GM21576 (cell line): ENCODE measurements around the gene MAPKAP1.
"Not testable (repeated sequence)": the region's sequence is repeated elsewhere in the genome, so short reads cannot be mapped to it uniquely, and the experiment has no call there.

ENCODE experiments used
- ATAC-seq: cut with Tn5 transposase; IDR thresholded peaks from one replicate; pipeline ENCODE4 v1.9.1; 2021; ENCODE audit warnings: mild to moderate bottlenecking, moderate library complexity; ENCODE audit not compliant: unreplicated experiment

Gene MAPKAP1

GRCh38 chr9:125732562-125732961 lies 25.6 kb upstream of the MAPKAP1 start:
- ATAC-seq = no peak

DNA sequence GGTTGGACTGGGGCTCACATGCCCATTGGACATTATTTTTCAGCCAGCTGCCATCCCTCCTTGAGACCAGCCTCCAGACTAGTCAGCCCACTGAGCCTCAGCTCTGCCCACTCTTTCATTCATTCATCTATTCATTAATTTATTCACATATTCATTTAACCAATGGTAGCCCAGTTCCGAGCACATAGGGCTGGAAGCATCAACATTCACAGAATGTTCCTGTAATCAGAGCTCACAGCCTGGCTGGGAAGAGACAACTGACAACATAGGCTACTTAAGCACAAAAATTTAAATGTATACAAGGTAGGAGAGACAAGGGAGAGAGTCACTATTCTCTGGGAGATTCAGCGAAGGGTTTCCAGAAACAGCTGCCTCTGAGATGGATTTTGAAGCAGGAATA lies 23.2 kb upstream of the MAPKAP1 start:
- no peak for ATAC-seq

DNA sequence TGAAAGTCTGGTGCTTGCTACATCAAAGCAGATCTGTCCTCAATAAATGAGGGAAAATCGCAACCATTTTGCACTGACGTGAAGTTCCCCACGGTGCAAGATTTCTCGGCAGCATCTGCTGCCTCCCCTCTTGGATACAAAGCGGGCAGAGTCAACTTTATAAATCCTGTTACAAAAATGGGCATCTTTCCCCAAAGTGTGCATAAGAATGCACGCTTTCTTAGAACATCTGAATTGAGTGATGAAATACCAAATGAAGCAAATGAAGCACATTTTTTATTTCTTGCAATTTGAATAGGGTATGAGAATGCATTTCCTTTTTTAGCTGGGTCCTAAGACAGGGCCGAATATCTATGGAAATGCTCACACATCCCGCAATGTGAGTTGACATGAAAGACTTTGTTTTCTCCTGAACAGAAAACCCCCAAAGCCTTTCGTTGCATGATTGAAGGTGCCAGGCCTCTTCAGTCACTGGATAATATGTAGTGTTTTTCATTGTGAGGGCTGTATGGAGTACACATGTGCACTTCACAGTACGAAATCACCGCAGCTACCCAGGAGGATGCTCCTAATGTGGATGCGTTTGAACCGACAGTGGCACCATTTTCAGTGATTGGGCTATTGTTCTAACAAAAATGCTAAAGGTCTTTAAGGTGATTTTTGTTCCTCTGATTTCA lies 19.6 kb upstream of the MAPKAP1 start:
- no peak for ATAC-seq

GRCh38 chr9:125707472-125707804 lies 430 bp upstream of the MAPKAP1 start:
- ATAC-seq = no peak

GRCh38 chr9:125705893-125706292 lies 1.1 kb downstream of the MAPKAP1 start:
- ATAC-seq = no peak

DNA sequence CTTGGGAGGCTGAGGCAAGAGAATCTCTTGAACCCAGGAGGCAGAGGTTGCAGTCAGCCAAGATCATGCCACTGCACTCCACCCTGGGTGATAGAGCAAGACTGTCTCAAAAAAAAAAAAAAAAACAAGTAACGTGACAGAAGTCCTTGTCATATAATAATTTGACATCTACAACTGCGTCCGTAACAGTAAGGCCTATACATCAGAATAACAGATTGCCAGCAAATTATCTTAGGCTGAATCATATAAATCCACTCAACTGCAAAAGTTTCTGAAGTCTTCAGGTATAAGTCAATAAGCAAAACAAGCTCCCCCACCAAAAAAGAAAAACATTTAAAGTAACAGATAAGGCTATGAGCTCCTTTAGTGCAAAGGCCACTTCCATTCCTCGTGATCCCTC lies 3.3 kb downstream of the MAPKAP1 start:
- no peak for ATAC-seq

GRCh38 chr9:125701351-125701750 lies 5.7 kb downstream of the MAPKAP1 start:
- peak; percentile 41 for ATAC-seq

GRCh38 chr9:125700791-125701190 lies 6.2 kb downstream of the MAPKAP1 start:
- peak; percentile 62 for ATAC-seq

DNA sequence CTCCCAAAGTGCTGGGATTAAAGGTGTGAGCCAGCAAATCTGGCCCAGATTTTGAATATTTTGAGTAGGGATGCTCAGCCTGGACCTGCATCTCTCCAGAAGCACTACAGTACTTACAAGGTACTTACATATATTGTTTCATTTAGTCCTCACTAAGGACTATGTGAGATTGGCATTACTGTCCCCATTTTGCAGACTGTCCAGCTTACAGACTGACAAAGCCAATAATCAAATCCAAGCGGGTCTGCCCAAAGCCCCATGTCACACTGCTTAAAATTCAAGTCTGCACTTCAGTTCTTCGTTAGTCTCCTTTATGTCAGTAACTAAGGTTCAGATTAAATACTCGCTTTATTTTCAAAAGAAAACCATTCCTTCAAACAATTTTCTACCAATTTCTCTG lies 7.1 kb downstream of the MAPKAP1 start:
- ATAC-seq = no peak

- ATAC-seq = no peak
Measured at GRCh38 chr9:125696106-125696647, 10.8 kb downstream of the MAPKAP1 start.

DNA sequence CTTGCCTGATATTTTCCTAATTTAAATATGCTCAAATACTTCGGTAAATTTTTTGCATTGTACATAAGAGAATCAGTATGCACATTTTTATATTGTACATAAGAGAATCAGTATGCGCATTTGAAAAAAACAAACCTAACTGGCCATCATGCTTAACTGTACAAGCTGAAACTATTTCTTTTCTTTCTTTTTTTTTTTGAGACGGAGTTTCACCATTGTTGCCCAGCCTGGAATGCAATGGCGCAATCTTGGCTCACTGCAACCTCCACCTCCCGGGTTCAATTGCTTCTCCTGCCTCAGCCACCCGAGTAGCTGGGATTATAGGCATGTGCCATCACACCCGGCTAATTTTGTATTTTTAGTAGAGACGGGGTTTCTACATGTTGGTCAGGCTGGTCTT lies 11.5 kb downstream of the MAPKAP1 start:
- ATAC-seq = not testable (repeated sequence)

DNA sequence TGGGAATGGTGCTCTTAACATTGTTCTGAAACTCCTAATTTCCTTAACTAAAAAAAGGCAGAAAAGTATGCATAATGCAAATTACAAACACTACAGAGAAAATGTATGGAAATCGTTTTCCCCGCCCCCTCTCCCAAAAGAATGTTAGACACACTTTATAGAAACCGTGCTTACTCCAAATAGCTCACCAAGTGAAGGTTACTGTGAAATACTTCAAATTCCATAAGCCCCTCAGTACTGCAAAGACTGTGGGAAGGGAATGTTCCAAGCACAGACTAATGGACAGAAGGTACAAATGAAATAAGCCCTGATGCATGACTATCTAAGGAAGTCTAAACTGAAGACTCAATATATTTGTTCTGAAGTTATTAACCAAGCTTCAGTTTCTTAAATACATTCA lies 12.5 kb downstream of the MAPKAP1 start:
- no peak for ATAC-seq

GRCh38 chr9:125693492-125693891 lies 13.5 kb downstream of the MAPKAP1 start:
- not testable (repeated sequence) for ATAC-seq

DNA sequence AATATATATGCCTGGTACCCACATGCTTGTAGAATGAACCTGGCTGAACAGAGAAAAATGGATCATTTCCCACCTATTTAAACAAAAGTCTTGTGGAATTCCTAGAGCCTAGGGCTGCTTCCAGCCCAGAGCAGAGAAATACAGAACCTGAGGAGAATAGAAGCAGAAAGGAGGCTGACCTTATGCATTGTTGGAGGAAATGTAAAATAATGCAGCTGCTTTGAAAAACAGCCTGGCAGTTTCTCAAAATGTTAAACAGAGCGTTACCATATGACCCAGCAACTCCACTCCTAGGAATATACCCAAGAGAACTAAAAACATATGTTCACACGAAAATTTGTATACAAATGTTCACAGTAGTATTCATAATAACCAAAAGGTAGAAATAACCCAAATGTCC lies 15.1 kb downstream of the MAPKAP1 start:
- ATAC-seq = no peak

DNA sequence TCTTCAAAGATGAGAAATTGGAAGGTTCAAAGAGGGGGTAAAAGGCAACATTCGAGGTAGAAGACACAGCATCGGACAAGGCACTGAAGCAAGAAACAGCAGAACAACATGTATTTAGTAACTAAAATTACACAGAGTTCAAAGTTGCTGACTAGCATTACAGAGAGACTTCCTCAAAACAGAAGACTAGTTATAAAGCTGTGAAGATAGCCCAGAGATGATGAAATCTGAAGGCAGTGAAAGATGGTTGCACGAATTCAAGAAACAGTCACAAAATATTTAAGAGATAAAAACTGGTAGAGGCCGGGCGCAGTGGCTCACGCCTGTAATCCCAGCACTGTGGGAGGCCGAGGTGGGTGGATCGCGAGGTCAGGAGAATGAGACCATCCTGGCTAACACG lies 16.3 kb downstream of the MAPKAP1 start:
- ATAC-seq = no peak

GRCh38 chr9:125687163-125687863 lies 19.7 kb downstream of the MAPKAP1 start:
- no peak for ATAC-seq

DNA sequence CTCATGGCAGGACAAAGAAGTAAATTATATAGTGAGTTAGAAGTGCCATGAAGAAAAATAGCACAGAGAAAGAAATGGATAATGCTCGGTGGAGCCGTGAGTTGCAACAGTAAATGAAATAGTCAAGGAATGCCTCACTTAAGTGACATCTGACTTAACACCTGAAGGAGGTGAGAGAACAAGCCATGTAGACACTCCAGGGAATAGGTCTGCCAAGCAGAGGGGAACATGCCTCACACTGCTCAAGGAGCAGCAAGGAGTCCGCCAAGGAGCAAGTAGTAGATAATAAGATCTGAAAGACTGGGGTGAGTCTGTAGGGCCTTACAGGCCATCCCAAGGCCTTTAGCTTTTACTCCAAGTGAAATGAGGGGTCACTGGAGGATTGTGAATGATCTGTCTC lies 21.8 kb downstream of the MAPKAP1 start:
- no peak for ATAC-seq

- ATAC-seq = no peak
Measured at GRCh38 chr9:125683486-125683885, 23.5 kb downstream of the MAPKAP1 start.

DNA sequence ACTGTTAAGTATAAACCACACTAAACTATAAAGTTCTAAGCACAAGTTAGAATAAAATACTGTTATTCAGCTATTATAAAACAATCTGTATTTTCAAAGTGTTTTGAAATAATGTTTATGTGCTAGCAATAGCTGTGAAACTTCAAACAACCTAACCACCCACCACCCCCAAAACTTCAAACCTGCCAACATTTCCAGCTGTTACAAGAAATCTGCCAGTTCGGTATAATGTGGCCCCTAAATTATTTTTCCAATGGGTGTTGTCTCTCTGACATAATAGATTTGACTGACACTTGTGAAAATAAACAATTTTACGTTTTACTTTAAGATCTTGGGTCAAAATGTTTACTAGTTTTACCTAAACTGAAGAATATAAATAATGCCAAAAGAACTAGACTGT lies 24.7 kb downstream of the MAPKAP1 start:
- no peak for ATAC-seq

- no peak for ATAC-seq
Measured at GRCh38 chr9:125681657-125682056, 25.4 kb downstream of the MAPKAP1 start.

GRCh38 chr9:125681086-125681622 lies 25.9 kb downstream of the MAPKAP1 start:
- no peak for ATAC-seq

GRCh38 chr9:125680445-125680844 lies 26.6 kb downstream of the MAPKAP1 start:
- no peak for ATAC-seq
